Testis (tissue), 2 donors: Measurements from ENCODE around the gene SARDH.

Experiments
- CTCF ChIP-seq, 3 experiments: fragments of 450-650 bp in 2 of 3; fragments of 200-600 bp in 1 of 3; sonication (generic) in 1 of 3; IDR thresholded peaks; one replicate each; pipeline ENCODE4 v1.5.1; 2016 to 2019; ENCODE audit warnings: antibody characterized with exemption in 3 of 3, mild to moderate bottlenecking in 2 of 3, moderate library complexity in 1 of 3
- POLR2A ChIP-seq: fragments of 450-650 bp; IDR thresholded peaks from one replicate; pipeline ENCODE4 v1.6.1; 2017; ENCODE audit warnings: antibody characterized with exemption, mild to moderate bottlenecking, moderate library complexity

- no peak for TF ChIP-seq POLR2A
- TF ChIP-seq CTCF (IDR thresholded peaks at IDR 0.05): no peak
These were observed 28.9 kb upstream of the SARDH start for GRCh38 chr9:133767008-133767407.
